Esophagus squamous epithelium (tissue), 4 donors: ENCODE data around the gene NUP54.

ENCODE experiments used
- POLR2A ChIP-seq, 4 donors: fragments of 450-650 bp; IDR thresholded peaks; one replicate each; pipeline ENCODE4 v1.6.1; 2017; ENCODE audit warnings: antibody characterized with exemption in 4 of 4, mild to moderate bottlenecking in 4 of 4, moderate library complexity in 3 of 4
- TF ChIP-seq, protein P1 (sequence below), 6 experiments: fragments of 450-650 bp in 4 of 6; fragments of 200-600 bp in 2 of 6; sonication (generic) in 2 of 6; IDR thresholded peaks; one replicate each; pipeline ENCODE4 v1.5.1; 2016 to 2019; ENCODE audit warnings: antibody characterized with exemption in 6 of 6, mild to moderate bottlenecking in 4 of 6, moderate library complexity in 4 of 6

DNA sequence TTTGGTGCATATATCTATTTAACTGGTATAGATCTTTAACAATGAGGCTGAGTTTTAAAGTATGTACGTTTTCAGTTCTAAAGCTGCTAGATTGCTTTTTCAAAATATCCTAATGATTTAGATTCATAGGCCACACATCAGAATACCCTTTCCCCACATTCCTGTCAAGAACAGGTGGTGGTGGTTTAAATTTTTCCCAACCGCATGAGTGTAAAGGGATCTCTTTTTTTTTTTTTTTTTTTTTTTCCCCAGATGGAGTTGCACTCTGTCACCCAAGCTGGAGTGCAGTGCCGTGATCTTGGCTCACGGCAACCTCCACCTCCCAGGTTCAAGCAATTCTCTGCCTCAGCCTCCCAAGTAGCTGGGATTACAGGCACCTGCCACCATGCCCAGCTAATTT is 28.0 kb downstream of the NUP54 start:
- TF ChIP-seq, protein P1, sequence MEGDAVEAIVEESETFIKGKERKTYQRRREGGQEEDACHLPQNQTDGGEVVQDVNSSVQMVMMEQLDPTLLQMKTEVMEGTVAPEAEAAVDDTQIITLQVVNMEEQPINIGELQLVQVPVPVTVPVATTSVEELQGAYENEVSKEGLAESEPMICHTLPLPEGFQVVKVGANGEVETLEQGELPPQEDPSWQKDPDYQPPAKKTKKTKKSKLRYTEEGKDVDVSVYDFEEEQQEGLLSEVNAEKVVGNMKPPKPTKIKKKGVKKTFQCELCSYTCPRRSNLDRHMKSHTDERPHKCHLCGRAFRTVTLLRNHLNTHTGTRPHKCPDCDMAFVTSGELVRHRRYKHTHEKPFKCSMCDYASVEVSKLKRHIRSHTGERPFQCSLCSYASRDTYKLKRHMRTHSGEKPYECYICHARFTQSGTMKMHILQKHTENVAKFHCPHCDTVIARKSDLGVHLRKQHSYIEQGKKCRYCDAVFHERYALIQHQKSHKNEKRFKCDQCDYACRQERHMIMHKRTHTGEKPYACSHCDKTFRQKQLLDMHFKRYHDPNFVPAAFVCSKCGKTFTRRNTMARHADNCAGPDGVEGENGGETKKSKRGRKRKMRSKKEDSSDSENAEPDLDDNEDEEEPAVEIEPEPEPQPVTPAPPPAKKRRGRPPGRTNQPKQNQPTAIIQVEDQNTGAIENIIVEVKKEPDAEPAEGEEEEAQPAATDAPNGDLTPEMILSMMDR (IDR thresholded peaks at IDR 0.05), result no peak
- no peak for TF ChIP-seq POLR2A (IDR thresholded peaks at IDR 0.05)
